IPS-NIHi7 (cell line): Measurements from ENCODE around the gene CLTCL1.

ENCODE experiments used
- DNase-seq: peaks from one replicate; pipeline ENCODE4 v3.0.0; 2012; ENCODE audit warnings: mixed read lengths; ENCODE audit errors: extremely low spot score

CLTCL1 gene

DNA sequence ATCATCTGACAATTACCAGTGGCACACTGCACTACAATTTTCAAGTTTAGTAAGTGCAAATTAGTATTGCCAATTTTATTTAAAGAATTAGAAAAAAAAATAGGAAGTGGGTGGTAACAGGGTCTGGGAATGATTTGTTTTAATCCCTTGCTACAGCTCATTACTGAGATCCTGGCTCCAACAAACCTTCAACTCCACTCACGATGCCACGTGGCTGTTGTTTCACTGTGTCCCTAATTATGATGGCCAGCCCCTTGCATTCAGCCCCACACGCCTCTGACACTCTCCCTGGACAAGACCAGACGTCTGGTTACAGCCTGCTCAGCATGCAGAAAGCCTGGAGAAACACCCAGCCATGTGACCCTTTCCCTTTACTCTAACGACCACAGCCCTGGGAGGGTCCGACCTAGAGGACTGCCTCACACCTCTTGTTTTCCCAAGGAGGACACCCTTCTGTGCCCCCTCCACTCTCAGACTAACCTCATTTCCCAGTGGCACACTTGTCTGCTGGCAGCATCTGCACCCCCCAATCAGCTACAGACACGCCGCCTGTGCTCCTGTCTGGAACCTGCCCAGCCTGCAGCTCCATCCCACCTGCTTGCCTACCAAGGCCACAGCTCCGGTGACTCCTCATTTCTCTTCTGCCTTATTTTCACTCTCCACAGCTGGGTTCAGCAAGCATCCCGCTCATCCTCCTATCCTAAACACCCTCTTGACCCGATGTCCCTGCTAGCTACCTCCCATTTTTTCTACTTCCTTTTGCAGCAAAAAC lies 94.5 kb downstream of the CLTCL1 start:
- no peak for DNase-seq

DNA sequence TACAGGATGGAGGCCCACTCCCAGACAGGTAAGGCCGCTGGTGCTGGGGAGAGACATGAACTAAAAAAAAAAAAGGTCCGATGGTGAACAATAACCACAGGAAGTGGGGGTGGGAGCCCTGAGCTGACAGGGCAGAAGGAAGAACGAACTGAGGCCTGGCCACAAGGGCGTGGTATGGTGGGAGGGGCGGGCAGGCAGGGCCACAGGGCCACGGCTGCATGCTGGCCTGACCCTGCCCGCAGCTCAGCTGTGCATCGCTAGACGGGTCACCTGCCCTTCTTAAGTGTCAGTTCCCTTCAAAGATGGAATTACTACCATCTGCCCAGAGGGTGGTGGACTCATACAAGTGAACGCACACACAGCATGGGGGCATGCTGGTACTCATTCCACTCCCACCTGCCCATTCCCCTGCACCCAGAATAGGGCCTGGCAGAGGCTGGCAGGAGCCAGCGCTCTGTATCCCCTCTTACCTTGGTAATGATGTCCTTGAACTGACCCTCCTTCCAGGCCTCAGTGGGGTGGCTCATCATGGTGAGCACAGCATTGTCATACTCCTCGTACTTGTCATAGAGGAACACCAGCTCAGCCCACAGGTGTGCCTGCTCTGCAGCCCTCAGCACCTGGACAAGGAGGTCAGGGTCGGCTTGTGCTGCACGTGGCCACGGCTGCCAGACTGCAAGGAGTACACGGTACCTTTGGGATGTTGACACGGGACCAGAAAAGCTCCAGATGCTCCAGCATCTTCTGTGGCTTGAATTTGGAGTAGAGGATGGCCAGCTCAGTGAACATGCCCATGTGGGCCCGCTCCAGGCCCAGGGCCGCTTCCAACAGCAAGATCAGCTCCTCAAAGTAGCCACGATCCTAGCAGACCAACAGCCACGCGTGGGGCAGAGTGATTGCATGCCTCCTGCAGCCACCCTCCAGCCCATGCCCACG lies 95.5 kb downstream of the CLTCL1 start:
- DNase-seq = no peak

DNA sequence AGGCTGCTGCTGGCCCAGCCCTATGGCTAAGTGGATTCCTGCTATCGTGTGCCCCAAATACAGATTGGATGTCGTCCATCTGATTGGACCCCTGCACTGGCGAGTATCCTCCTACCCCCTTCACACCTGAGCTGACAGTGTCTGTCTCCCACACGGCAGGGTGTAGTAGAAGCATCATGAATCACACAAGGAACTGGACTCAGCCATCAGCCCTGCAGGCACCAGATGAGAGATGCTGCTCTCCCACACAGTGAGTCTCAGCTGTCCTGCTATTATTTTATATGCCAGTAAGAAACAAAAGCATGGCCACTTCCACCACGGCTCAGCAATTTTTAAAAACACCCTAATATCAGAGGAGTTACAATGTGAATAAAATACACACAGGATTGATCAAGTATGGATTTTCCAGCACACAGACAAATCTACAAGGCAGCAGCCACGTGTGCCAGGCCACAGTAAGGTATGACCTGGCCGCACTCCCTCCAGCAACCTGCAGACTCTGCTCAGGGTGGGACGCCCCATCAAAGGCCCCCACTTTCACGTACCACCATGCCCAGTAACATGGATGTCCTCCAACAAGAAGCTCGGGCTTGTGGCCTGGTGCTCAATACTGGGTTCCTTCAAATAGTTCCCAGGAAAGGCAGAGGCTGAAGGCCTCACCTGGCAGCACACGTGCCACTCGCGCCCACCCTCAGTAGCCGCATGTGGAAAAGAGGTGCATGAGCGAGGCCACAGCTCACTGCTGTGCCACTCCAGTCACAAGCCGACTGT lies 96.6 kb downstream of the CLTCL1 start:
- no peak for DNase-seq

- DNase-seq = no peak
Observed at GRCh38 chr22:19193879-19194278, 97.6 kb downstream of the CLTCL1 start.

GRCh38 chr22:19187716-19188563 lies 103.6 kb downstream of the CLTCL1 start:
- DNase-seq = no peak

- DNase-seq = no peak
Observed at GRCh38 chr22:19184276-19184997, 107.1 kb downstream of the CLTCL1 start.

DNA sequence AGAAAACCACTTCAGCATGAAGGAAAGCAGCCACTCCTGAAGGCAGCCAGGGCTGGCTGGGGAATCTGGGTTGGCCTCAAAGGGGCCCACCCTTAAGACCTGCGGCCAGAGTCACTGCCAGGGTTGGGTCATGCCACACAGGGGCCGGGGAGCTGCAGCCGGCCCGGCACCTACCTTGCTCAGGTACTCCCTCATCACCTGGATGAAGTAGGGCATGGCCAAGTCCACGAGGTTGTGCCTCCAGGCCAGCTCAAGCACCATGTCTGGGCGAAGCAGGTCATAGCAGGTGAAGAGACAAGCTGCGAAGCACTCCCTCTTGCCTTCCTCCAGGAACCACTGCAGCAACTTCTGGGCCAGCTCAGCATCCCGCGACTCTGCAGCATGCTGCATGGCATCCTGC lies 108.3 kb downstream of the CLTCL1 start:
- no peak for DNase-seq

GRCh38 chr22:19182472-19183157 lies 108.9 kb downstream of the CLTCL1 start:
- DNase-seq = no peak

- no peak for DNase-seq
Observed at GRCh38 chr22:19181786-19182471, 109.6 kb downstream of the CLTCL1 start.

GRCh38 chr22:19180740-19181410 lies 110.6 kb downstream of the CLTCL1 start:
- DNase-seq = no peak

DNA sequence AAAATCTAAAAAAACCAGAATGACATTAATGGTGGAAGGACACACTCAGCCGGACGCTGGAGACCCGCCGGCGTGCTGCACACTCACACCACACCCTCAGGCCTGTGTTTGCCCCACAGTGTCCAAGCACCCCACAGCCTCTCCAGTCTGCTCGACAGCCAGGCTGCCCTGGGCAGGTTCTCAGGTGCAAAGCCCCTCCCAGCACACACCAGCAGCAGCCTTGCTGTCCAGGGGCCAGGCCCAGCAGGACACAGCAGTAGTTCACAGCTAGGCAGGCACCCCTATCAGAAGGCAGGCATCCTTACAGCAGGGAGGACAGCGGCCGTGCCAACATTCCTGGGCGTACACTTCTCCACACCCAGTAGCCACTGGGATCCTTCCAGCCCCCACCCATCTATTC lies 111.3 kb downstream of the CLTCL1 start:
- no peak for DNase-seq

DNA sequence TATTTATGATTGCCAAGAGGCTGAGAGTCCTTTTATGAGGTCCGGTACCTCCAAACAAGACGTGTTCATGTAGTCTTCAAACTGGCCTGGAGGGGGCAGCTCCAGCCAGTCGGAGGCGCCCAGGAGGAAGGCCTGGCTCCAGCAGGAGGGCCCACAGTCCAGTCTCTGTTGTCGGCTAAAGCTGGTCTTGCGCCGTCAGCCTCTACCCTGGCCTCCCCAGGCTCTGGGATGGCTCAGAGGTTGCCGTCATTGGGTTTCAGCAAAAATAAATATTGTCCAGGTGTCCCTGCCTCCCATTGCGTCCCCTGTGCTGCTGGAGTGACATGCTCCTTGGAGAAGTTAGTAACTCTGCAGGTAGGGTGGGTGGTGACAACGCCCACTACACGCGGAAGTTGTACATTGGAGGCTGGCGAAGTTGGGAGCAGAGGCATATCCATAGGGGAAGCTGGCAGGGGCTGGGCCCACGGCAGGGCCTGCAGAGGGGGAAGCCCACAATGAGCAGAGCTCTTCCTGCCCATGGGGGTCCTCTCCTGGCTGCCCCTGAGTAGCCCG lies 111.9 kb downstream of the CLTCL1 start:
- peak; percentile 89 for DNase-seq

DNA sequence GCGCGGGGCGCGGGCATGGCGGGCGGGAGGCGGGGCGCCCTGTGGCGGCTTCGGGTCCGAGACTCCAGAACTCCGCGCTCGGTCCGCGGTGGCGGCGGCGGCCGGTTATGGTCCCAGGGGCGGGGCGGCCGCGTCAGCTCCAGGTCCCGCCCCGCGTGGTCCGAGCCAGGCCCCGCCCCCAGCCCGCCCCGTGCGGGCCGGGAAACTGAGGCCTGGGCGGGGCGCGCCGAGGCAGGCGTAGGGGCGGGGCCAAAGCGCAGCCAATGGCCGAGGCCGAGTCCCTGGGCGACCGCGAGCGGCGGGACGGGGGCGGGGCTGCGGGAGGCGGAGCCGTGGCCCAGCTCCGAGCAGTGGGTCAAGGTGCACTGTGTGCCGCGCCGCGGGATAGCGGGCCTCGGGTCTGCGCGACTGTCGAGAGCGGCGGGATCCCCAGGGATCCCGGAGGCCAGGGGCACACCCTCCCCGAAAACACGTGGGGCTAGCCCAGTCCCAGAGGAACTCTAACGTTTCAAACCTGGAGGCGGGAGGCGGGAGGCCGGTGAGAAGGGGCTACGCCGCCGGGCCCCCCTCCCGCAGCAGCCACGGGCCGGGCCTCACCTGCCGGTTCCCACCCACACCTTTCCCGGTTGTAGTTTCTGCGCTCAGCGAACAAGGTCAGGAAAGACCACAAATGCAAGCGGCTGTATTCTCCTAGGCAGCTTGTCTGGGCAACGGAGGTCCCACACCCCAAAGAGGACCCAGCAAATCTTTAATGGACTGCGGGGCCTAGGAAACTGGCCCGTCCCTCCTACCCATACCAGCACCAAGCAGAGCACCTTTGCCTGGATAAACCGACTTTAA lies 112.6 kb downstream of the CLTCL1 start, which contains the start of gene SLC25A1:
Gene SLC25A1 (minus strand): TSS at position 80 of the 840 bp plus-strand sequence. CDS start 63 bp downstream, at position 17.
- peak; percentile 95 for DNase-seq

- DNase-seq = peak; percentile 46
Observed at GRCh38 chr22:19178065-19178656, 113.4 kb downstream of the CLTCL1 start.

- no peak for DNase-seq
Observed at GRCh38 chr22:19177164-19178064, 114.1 kb downstream of the CLTCL1 start.

DNA sequence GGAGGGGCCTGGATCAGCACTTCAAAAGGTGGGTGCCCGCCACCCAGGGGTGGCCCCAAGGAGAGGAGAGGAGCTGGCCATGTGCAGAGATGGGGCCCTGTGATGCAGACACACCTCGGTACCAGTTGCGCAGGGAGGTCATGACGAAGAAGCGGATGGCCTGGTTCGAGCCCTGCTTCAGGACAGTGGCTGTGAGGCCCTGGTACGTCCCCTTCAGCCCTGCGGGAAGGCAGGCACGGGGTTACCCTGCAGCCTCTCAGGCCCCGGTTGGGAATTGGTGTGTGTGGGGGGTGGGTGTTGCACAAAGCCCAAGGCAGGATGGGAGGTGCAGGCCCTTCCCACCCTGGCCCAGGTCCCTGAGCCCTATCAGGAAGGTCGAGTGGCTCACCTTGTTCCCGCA lies 114.8 kb downstream of the CLTCL1 start:
- no peak for DNase-seq
